ENCODE data around the gene OVOL1.
A peak's percentile ranks its signal among the peaks of the same experiment; 100 is the strongest.
"Not testable (repeated sequence)": the region's sequence is repeated elsewhere in the genome, so short reads cannot be mapped to it uniquely, and the experiment has no call there.

OVOL1 gene

GRCh38 chr11:65786786-65787636 is at the start of gene OVOL1:
TSS of gene OVOL1 (plus strand) at chr11:65787063. CDS start at chr11:65787374, 311 bp downstream.
- DNase-seq: no peak

DNA sequence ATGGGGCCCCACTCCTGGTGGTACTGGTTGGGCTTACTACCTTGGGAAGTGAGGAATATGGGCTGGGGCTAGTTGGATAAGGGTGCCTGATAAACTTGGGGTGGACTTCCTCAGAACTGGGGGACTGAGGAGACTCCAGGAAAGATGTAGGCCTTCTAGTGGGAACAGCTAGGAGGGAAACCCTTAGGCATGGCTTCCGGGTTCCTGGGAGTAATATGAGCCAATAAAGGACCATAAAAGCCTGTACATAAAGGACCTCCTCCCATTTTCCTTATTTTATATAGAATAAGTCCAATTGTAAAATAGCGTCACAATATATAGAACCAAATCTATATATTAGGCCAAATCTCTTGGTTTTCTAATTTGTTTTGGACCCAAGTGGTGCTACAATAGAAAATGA is 47.8 kb upstream of the OVOL1 start:
- DNase-seq: no peak

- no peak for DNase-seq
Measured at GRCh38 chr11:65741185-65741584, 45.7 kb upstream of the OVOL1 start.

DNA sequence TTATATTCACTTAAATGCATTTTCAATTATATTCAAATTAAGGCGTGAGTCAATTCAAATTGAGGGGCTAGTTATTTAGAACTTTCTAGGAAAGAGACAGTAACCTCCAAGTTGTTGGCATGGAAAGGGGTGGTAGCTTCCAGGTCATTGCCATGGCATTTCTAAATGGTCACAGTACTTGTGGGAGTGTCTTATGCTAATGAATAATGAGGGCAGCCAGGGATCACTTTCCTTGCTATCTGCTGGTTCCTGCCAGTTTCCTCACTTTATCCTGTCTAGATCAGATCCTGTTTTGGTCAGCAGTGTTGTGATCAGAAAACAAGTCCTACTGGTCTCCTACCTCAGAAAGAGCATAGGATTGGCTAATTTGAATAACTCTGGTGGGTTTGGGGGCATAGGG is 44.5 kb upstream of the OVOL1 start:
- DNase-seq: no peak

DNA sequence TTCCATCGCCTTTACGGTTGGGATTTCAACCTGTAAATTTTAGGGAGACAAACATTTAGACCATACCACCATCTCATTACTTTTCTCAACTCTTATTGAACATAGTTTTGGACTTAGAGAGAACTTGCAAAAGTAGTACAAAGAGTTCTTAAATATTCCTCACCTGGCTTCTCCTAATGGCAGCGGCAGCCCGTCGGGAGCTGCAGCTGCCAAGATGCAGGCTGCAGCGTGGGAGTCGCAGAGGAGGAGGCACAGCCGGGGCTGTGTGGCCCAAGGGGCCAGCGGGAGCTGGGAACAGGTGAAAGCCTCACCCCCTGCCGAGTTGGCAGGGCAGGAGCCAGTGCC is 43.2 kb upstream of the OVOL1 start:
- DNase-seq: no peak

DNA sequence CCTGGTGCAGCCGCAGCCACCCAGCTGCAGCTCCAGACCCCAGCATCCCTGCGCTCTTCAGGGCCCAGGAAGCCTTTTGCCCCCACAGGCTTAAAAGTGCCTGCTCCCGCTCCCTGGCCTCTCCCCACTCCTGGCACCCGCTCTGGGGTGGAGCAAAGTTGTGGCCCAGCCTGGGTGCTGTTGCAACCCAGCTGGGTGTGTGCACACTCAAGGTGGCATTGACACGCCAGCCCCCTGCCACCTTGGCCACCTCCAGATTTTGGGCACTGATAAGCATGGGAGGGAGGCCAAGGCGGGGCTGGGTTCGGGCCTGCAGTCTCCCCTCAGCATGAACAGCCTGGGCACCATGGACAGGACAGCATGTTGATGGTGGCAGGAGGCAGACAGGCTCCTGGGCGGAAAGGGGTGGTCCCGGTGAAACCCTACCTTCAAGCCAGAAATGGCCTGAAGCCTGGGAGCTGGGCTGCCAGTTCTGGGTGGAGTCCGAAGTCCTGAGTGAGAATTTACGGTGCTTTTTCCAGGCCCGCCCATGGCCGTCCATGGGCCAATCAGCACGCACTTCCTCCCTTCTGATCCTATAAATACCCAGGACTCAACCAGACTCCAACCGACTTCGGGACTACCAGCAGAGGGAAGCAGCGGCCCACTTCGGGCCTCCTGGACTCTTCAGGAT is 42.7 kb upstream of the OVOL1 start:
- peak in 1 of 2 experiments; percentile 40 for DNase-seq

DNA sequence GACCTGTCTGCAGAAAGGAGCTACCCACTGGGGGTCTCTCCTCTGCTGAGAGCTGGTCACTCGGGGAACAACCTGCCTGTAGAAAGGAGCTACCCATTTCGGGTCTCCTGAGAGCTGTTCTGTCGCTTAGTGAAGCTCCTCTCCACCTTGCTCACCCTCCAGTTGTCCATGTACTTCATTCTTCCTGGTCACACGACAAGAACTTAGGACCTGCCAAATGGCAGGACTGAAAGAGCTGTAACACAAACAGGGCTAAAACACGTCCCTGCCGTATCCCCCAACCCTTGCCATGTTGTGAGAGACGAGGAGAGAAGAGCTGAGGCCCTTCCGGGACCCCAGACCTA is 42.2 kb upstream of the OVOL1 start:
- DNase-seq: no peak

DNA sequence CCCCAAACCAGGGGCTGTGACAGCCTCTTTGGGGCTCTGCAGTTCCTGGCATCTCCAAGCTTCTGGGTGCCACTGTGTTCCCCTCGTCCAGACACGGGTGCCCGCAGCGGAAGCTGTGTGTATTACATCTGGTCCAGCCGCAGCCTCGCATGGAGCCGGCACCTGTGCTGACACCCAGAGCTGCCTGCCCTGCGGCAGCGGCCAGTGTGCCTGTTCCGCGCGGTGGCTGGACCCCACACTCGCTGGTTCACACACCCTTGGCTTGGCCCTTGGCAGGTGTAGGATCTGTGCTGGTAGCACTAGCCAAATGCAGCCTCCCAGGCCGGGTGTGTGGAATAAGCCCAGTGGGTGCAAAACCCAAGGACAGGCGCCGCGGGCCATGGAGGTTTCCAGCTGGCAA is 41.8 kb upstream of the OVOL1 start:
- DNase-seq: no peak

DNA sequence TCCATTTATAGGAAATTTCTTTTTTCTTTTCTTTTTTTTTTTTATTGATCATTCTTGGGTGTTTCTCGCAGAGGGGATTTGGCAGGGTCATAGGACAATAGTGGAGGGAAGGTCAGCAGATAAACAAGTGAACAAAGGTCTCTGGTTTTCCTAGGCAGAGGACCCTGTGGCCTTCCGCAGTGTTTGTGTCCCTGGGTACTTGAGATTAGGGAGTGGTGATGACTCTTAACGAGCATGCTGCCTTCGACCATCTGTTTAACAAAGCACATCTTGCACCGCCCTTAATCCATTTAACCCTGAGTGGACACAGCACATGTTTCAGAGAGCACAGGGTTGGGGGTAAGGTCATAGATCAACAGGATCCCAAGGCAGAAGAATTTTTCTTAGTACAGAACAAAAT is 24.7 kb upstream of the OVOL1 start:
- not testable (repeated sequence) for DNase-seq

GRCh38 chr11:65762816-65763215 is 24.0 kb upstream of the OVOL1 start:
- not testable (repeated sequence) for DNase-seq

- no peak for DNase-seq
Measured at GRCh38 chr11:65764434-65764833, 22.4 kb upstream of the OVOL1 start.

- DNase-seq: no peak
Measured at GRCh38 chr11:65766535-65766934, 20.3 kb upstream of the OVOL1 start.

- DNase-seq: no peak
Measured at GRCh38 chr11:65767406-65767805, 19.5 kb upstream of the OVOL1 start.

GRCh38 chr11:65767806-65768205 is 19.1 kb upstream of the OVOL1 start:
- DNase-seq: not testable (repeated sequence)

DNA sequence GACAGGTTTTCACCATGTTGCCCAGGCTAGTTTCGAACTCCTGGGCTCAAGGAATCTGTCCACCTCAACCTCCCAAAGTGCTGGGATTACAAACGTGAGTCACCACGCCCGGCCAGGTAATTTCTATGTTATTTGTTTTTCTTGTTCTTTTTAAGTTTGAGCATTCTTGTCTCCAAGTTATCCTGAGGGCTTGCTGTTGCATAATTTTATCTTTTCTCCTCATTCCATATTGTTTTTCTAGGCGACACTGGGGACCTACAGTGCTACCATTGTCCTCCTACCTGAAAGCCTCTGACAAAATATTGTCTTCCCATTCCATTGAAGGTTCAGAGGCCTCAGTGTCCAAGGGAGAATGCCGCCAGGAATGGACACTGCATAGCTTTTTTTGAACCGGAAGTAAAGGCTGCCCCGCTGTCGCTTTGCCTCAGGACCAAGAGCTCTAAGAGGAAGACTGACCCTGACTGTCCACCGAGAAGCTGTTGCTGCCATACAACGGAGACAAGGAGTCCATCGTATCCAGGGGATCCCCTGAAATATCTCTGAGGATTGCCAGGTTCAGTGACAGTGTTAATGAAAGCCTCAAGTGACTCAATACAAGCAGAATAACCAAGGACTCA is 15.8 kb upstream of the OVOL1 start:
- DNase-seq: no peak

DNA sequence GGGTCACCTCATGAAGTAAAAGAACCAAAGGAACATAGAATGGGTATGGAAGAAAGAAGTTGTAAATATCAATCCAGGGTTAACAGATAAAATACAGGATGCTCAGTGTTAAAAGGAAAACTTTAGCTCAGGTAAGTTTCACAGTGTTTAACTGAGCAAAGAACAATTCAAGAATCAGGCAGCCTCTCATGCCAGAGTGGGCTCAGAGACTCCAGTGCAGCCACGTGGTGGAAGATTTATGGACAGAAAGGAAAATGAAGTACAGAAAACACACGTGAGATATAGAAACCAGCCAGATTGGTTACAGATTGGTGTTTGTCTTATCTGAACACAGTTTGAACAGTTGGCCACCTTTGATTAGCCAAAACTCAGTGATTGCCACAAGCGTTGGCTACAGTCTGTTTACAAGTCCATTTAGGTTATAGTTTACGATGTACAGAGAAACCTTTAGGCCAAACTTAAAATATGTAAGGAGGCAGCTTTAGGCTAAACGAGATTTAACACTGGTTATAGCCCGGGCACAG is 15.2 kb upstream of the OVOL1 start:
- no peak for DNase-seq

DNA sequence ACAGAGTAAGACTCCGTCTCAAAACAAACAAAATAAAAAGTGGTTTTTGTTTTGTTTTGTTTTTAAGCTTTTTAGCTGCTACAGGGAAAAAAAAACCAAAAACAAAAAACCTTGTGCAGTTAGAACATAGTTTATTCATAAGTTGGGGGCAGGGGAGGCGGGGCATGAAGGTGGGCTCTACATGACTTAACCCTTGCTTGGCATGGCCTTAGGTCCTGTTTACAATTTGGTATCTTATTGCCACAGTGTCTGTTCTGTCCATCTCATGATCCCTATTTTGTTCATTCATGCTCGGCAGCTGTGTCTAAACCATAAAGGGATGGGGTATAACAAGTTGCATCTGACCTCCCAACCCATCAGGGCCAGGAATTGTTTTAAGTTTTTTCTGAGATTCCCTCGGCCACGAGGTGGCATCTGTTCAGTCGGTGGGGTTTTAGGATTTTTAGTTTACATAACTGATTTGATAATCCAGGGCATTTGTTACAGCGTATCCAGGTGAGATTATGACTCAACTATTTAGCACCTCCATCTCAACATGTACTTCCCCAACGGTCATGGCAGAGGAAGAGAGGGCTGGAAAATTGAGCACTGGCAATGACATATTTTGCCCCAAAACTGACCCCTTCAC is 13.0 kb upstream of the OVOL1 start:
- no peak for DNase-seq

DNA sequence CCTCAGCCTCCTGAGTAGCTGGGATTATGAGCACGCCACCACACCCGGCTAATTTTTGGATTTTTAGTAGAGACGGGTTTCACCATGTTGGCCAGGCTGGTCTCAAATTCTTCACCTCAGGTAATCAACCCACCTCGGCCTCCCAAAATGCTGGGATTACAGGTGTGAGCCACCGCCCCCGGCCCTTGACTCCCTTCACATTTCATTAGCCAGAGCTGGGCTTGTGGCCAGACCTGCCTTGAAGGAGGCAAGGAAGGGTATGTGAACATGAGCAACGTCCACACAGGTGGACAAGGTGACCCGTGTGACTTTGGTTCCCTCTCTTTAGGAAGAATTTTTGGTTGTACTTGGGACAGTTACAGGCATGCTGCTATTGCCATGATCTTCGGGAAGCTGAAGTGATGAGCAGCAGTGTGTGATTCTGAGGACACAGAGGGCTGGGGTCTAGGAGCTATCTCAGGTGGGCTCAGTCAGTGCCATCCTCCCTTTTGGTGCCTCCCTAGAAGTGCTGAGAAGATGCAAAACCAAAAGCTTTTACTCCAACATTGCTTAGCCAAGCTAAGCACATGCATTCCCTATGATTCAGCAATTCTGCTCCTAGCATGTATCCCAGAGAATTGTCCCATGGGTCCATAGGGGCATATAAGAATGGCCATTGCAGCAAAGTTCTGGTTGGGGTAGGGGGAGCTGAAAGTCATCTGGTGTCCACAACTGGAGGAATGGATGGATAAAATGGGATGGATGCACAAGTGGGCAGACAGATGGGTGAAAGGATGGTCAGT is 12.1 kb upstream of the OVOL1 start:
- no peak for DNase-seq

GRCh38 chr11:65776196-65776595 is 10.7 kb upstream of the OVOL1 start:
- no peak for DNase-seq

DNA sequence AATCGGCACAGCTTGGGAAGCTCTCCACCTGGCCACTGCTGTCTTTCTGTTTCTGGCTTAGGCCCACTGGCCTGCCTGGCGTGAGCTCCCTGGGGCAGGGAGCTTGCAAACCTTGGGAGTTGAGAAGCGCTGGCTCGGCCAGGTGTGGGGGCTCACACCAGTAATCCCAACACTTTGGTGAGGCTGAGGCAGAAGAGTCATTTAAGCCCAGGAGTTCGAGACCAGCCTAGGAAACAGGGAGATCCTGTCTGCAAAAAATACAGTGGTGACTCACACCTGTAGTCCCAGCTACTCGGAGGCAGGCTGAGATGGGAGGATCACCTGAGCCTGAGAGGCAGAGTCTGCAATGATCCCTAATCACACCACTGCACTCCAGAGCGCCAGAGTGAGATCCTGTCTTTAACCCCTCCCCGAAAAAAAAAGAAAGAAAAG is 10.1 kb upstream of the OVOL1 start:
- DNase-seq: no peak

GRCh38 chr11:65777241-65777640 is 9.6 kb upstream of the OVOL1 start:
- no peak for DNase-seq

DNA sequence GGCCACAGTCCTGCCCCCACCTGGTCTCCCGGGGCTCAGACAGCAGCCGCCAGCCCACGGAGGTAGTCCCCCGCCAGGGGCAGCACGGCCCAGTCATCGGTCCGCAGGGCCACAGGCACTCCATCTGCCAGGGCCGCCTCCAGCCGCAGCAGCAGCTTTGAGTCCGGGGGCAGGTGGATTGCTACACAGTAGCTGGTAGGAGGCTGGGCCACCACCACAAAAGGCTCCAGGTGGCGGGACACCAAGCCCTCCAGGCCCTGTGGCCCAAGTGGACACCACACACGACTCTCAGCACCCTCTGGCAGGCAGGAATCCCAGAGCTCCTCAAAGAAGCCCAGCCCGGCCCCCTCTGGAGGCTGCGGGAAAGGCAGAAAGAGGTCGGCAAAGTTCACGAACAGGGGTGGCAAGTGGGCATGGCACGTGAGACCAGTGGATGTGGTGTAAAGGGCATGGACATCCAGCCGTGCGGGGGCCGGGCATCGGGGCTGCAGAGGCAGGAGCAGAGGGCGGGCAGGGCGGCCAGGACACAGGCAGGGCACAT is 9.0 kb upstream of the OVOL1 start:
- DNase-seq: no peak

Measured in NCI-H1930 (cell line).